MV-4-11 (cell line): ENCODE results near the gene BTBD8.

Experiments used
- DNase-seq: peaks from one replicate; lab custom pipeline; 2025; lab: John Stamatoyannopoulos, UW

Gene BTBD8

GRCh38 chr1:92192246-92192645 lies 112.1 kb downstream of the BTBD8 start:
- DNase-seq = no peak

- DNase-seq = peak; percentile 89
Observed at GRCh38 chr1:92194511-92194910, 114.4 kb downstream of the BTBD8 start.

- peak; percentile 90 for DNase-seq
Observed at GRCh38 chr1:92201973-92202372, 121.8 kb downstream of the BTBD8 start.

DNA sequence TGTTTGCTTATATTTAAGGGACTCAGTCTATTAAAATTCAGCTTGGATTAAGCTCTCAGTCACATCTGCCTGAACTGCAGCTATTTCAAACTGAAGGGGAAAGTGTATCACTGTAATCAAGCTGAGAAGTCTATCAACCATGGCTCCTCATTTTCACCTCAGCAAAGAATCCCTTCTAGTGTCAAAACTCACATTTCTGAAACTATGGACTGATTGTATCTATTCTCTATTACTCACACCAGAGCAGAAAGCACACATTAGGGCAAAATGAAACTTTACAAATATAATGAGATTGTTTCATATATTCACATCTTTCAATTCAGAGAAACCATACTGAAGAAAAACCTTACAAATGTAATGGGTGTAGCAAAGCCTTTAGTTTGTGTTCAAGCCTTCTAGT lies 123.0 kb downstream of the BTBD8 start:
- DNase-seq = no peak

- DNase-seq = peak; percentile 17
Observed at GRCh38 chr1:92210701-92211100, 130.6 kb downstream of the BTBD8 start.

DNA sequence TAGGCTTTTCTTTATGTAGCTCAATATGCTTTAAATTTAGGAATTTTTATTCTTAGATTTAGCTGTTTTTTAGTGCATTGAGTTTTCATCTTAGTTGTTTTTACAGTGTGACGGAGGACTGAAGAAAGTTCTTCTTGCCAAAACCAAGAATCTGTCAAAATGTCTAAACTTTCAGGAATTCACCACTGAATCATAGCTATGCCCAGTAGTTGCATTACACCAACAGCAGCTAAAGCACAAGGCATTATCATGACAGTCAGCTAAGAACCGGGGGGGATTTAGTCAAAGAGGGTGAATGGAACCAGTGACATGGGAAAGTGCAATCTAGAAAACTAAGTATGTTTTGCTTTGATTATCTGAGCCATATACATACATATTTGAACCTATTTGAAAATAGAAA lies 131.0 kb downstream of the BTBD8 start:
- no peak for DNase-seq

- no peak for DNase-seq
Observed at GRCh38 chr1:92217721-92218120, 137.6 kb downstream of the BTBD8 start, which contains the start of gene C1orf146. Gene C1orf146, plus strand, starts transcription at chr1:92217915. Its CDS starts 13,506 bp downstream, at chr1:92231421.

DNA sequence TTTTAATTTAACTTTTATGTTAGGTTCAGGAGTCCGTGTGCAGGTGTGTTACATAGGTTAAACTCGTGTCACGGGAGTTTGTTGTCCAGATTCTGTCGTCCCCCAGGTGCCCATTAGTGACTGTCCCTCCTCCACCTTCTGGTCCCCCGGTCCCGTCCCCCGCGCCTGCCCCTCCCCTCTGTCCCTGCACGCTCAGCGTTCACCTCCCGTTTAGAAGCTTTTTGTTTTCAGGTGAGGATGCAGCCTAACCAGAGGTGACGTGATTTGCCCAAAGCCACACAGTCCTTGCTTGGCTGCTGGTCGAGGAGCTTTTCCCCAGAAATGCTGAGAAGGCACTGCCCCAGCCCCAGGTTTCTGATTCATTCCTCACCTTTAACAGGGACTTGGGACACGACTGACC lies 138.4 kb downstream of the BTBD8 start:
- no peak for DNase-seq

DNA sequence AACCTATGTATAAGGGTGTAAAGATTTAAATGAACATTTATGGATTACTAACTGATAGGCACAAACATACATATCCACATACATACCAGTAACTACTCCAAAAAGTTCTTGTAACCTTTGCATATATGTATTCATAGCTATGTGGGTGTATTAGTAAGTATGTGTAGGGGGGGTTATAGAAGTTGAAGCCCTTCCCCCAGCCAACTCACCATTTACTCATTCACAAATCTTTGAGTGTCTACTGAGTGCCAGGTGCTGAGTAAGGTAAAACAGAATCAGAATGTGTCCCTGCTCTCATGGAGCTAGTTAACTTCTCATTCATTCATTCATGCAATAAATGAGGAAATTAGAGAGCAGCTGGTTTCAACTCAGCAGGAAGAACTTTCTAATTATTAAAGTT lies 138.9 kb downstream of the BTBD8 start:
- DNase-seq = no peak

DNA sequence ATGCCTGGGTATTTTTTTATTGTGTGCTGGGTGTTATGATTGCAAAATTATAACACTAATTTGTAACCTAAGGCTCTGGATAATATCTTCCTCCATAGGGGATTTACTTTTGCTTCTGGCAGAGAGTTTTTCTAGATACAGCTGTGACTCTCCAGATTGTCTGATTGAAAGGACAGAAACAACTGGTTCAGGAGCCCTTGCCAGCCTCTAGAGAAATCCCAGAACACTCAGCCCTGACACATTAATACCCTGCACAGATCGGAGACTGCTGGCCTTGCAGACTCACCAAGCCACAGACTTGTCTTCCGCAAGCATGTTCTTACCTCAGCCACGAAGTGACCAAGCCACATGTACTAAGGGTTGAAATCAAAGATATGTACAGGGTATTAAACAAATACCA lies 148.3 kb downstream of the BTBD8 start:
- no peak for DNase-seq

- DNase-seq = no peak
Observed at GRCh38 chr1:92230736-92231135, 150.6 kb downstream of the BTBD8 start.
